Osteocyte (in vitro differentiated cells): Measurements from ENCODE around the gene HDAC4. TPM values are rescaled to one million over a fixed set of nuclear protein-coding genes. Genes with fewer than 3 reads are reported as not detected.

ENCODE experiments used
- DNase-seq: peaks from one replicate; pipeline ENCODE4 v3.0.0; 2021; ENCODE audit warnings: mixed read lengths; ENCODE audit not compliant: unreplicated experiment; ENCODE audit errors: extremely low spot score
- H3K27ac Mint-ChIP-seq: one replicate; pipeline ENCODE4 v1.8.0; 2021; ENCODE audit warnings: mild to moderate bottlenecking, mixed read lengths; ENCODE audit not compliant: unreplicated experiment
- H3K27me3 Mint-ChIP-seq: one replicate; pipeline ENCODE4 v1.8.0; 2021; ENCODE audit warnings: mixed read lengths; ENCODE audit not compliant: unreplicated experiment
- H3K36me3 Mint-ChIP-seq: one replicate; pipeline ENCODE4 v1.8.0; 2021; ENCODE audit warnings: mixed read lengths; ENCODE audit not compliant: unreplicated experiment
- H3K4me1 Mint-ChIP-seq: one replicate; pipeline ENCODE4 v1.8.0; 2021; ENCODE audit warnings: mixed read lengths; ENCODE audit not compliant: unreplicated experiment
- H3K4me3 Mint-ChIP-seq: one replicate; pipeline ENCODE4 v1.8.0; 2021; ENCODE audit warnings: mild to moderate bottlenecking, moderate library complexity, mixed read lengths; ENCODE audit not compliant: unreplicated experiment
- H3K9me3 Mint-ChIP-seq: one replicate; pipeline ENCODE4 v1.8.0; 2021; ENCODE audit warnings: mixed read lengths; ENCODE audit not compliant: unreplicated experiment
- CTCF ChIP-seq: fragments of 200-600 bp; sonication (generic); IDR thresholded peaks from 2 replicates; pipeline ENCODE4 v1.5.0; 2021; ENCODE audit warnings: antibody characterized with exemption, mild to moderate bottlenecking, moderate library complexity
- total RNA-seq: library from RNA; stranded (reverse); gene quantifications from 2 replicates; pipeline ENCODE4 v1.2.1, GENCODE V29; 2021

Gene HDAC4
- total RNA-seq, 1 donor from 2014 or later, result 30.3 TPM

GRCh38 chr2:239263669-239264491 lies 136.9 kb downstream of the HDAC4 start:
- no peak for TF ChIP-seq CTCF
- Mint-ChIP-seq H3K4me3 (no peak overlapping the region), H3K36me3 (no peaks in the 10 kb centered on the region), H3K27me3 (no peaks in the 10 kb centered on the region), H3K4me1 (peaks cover 37% of the 10 kb centered on the region), H3K9me3 (no peaks in the 10 kb centered on the region), H3K27ac (no peak overlapping the region)
- peak; percentile 82 for DNase-seq

GRCh38 chr2:239263231-239263630 lies 137.6 kb downstream of the HDAC4 start:
- Mint-ChIP-seq H3K27me3 (no peaks in the 10 kb centered on the region), H3K9me3 (peaks cover 4% of the 10 kb centered on the region), H3K4me1 (peaks cover 34% of the 10 kb centered on the region), H3K36me3 (no peaks in the 10 kb centered on the region), H3K27ac (no peak overlapping the region), H3K4me3 (no peak overlapping the region)
- DNase-seq, result no peak
- no peak for TF ChIP-seq CTCF

GRCh38 chr2:239262484-239263230 lies 138.2 kb downstream of the HDAC4 start:
- H3K27me3 Mint-ChIP-seq, result no peaks in the 10 kb centered on the region
- no peak overlapping the region for H3K4me3 Mint-ChIP-seq
- peaks cover 9% of the 10 kb centered on the region for H3K9me3 Mint-ChIP-seq
- DNase-seq, result no peak
- H3K36me3 Mint-ChIP-seq, result no peaks in the 10 kb centered on the region
- no peak for TF ChIP-seq CTCF
- H3K27ac Mint-ChIP-seq, result no peak overlapping the region
- peaks cover 28% of the 10 kb centered on the region for H3K4me1 Mint-ChIP-seq

- Mint-ChIP-seq H3K36me3 (no peaks in the 10 kb centered on the region), H3K27ac (no peak overlapping the region)
Measured at GRCh38 chr2:239261796-239262483, 138.9 kb downstream of the HDAC4 start.

More at GRCh38 chr2:239261796-239262483, 138.9 kb downstream of the HDAC4 start:
- no peak for TF ChIP-seq CTCF
- H3K27me3 Mint-ChIP-seq, result no peaks in the 10 kb centered on the region
- DNase-seq, result no peak
- H3K9me3 Mint-ChIP-seq, result peaks cover 13% of the 10 kb centered on the region
- no peak overlapping the region for H3K4me3 Mint-ChIP-seq
- H3K4me1 Mint-ChIP-seq, result peaks cover 26% of the 10 kb centered on the region
